Stimulated activated memory B cell treated with anti-CD40 and anti-IgM and Interleukin-4, amounts not matched to agents 10 μg/mL and 1 μg/mL and 100 μg/mL, for 72 hours (primary cell): ENCODE results near the gene PYGB.

Experiments
- ATAC-seq: fragments of 150-1000 bp; cut with Tn5 transposase; 2 replicates; pipeline ENCODE4 v1.10.0; 2021
- H3K27ac Mint-ChIP-seq: one replicate; pipeline ENCODE4 v1.8.0; 2022; ENCODE audit warnings: mild to moderate bottlenecking, mixed read lengths
- H3K27me3 Mint-ChIP-seq: one replicate; pipeline ENCODE4 v1.8.0; 2022; ENCODE audit warnings: mixed read lengths
- H3K36me3 Mint-ChIP-seq: one replicate; pipeline ENCODE4 v1.8.0; 2022; ENCODE audit warnings: mixed read lengths
- H3K4me1 Mint-ChIP-seq: one replicate; pipeline ENCODE4 v1.8.0; 2022; ENCODE audit warnings: mixed read lengths
- H3K4me3 Mint-ChIP-seq: one replicate; pipeline ENCODE4 v1.8.0; 2022; ENCODE audit warnings: mild to moderate bottlenecking, moderate library complexity, mixed read lengths
- H3K9me3 Mint-ChIP-seq: one replicate; pipeline ENCODE4 v1.8.0; 2022; ENCODE audit warnings: mixed read lengths

The PYGB gene

DNA sequence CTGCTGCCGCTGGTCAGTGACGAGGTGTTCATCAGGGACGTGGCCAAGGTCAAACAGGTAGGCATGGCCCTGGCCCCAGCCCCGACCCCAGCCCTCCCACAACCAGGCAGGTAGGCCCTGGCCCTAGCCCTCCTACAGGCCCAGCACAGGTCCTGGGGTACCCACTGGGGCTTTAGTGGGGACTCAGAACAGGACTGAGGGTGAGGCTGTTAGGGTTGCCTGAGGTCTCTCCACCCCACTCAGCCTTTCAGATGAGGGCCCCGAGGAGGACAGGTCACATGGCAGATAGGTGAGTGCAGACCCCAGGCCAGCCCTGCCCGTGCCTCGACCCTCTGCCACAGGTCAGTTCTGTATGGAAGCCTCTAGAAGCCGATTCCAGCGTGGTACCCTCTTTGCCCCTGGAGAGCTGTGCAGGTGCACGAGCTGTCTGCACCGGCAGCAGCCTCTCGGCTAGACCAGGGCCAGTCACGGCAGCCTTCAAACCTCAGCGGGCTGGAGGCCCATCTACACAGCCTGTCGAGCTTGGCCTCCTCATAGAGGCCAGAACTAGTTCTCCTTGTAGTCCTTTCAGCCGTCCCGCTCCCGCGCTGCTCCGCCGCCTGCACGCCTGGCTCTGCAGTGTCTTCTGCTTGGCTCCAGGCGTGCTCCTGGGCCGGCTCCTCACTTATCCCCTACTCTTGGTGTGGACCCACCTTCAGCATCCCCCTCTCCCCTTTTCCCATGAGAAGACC, 35.5 kb downstream of the PYGB start:
- H3K9me3 Mint-ChIP-seq, result no peaks in the 10 kb centered on the region
- H3K4me3 Mint-ChIP-seq, result no peak overlapping the region

DNA sequence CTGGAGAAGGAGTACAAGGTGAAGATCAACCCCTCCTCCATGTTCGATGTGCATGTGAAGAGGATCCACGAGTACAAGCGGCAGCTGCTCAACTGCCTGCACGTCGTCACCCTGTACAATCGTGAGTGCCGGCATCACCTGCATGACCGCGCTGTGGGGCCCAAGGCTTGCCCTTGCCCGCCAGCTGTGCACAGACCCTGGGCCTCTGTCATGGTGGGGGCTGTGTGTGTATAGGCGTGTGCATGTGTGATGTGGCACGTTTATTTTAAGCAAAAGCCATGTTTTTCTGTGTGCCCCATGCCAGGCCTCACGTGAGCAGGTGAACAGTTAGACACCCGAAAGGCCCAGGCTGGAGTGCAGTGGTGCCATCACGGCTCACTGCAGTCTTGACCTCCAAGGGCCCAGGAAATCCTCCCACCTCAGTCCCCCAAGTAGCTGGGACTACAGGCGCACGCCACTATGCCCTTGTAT, 36.3 kb downstream of the PYGB start:
- no peak overlapping the region for H3K4me3 Mint-ChIP-seq
- no peaks in the 10 kb centered on the region for H3K27me3 Mint-ChIP-seq
- no peaks in the 10 kb centered on the region for H3K9me3 Mint-ChIP-seq
- H3K27ac Mint-ChIP-seq, result no peak overlapping the region
- no peak for ATAC-seq
- H3K4me1 Mint-ChIP-seq, result peaks cover 44% of the 10 kb centered on the region
- H3K36me3 Mint-ChIP-seq, result peaks cover 70% of the 10 kb centered on the region

More for the DNA sequence above, 35.5 kb downstream of the PYGB start:
- no peak overlapping the region for H3K27ac Mint-ChIP-seq
- H3K27me3 Mint-ChIP-seq, result no peaks in the 10 kb centered on the region
- H3K36me3 Mint-ChIP-seq, result peaks cover 69% of the 10 kb centered on the region
- ATAC-seq, result no peak
- H3K4me1 Mint-ChIP-seq, result peaks cover 36% of the 10 kb centered on the region

DNA sequence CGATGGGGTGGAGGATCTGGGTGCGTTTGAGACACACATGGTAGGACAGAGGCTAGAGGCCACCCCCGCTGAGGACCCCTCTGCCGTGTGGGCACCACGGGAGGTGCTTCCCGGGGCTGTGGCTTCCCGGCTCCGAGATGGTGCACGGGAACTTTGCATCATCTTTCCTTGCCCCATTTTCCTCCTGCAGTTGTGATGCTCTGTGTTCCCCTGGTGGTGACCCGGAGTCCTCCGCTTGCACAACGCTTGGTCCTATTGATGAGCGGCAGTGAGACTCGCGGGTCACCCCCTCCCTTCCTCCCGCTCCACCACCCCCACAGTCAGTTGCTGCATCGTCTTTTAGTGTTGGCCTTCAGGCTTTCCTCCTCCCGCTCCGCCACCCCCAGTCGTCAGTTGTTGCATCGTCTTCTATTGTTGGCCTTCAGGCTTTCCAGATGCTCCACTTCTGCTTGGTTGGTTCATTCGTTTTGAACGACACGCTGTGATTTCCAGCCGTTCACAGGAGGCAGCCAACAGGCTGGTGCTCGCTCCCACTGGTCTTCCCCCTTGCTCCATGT, 37.3 kb downstream of the PYGB start:
- peaks cover 65% of the 10 kb centered on the region for H3K36me3 Mint-ChIP-seq
- no peak overlapping the region for H3K27ac Mint-ChIP-seq
- H3K27me3 Mint-ChIP-seq, result no peaks in the 10 kb centered on the region

GRCh38 chr20:25285856-25286798, 38.2 kb downstream of the PYGB start:
- ATAC-seq, result no peak
- H3K4me1 Mint-ChIP-seq, result peaks cover 33% of the 10 kb centered on the region
- H3K27ac Mint-ChIP-seq, result no peak overlapping the region
- peaks cover 73% of the 10 kb centered on the region for H3K36me3 Mint-ChIP-seq
- H3K4me3 Mint-ChIP-seq, result no peak overlapping the region
- no peaks in the 10 kb centered on the region for H3K9me3 Mint-ChIP-seq
- H3K27me3 Mint-ChIP-seq, result no peaks in the 10 kb centered on the region

More for the DNA sequence above, 37.3 kb downstream of the PYGB start:
- Mint-ChIP-seq H3K4me1 (peaks cover 42% of the 10 kb centered on the region), H3K4me3 (no peak overlapping the region), H3K9me3 (no peaks in the 10 kb centered on the region)
- ATAC-seq, result no peak

GRCh38 chr20:25286917-25287316, 39.0 kb downstream of the PYGB start:
- Mint-ChIP-seq H3K27me3 (no peaks in the 10 kb centered on the region), H3K4me1 (peaks cover 25% of the 10 kb centered on the region), H3K9me3 (no peaks in the 10 kb centered on the region), H3K4me3 (no peak overlapping the region), H3K36me3 (peaks cover 80% of the 10 kb centered on the region), H3K27ac (no peak overlapping the region)
- no peak for ATAC-seq

DNA sequence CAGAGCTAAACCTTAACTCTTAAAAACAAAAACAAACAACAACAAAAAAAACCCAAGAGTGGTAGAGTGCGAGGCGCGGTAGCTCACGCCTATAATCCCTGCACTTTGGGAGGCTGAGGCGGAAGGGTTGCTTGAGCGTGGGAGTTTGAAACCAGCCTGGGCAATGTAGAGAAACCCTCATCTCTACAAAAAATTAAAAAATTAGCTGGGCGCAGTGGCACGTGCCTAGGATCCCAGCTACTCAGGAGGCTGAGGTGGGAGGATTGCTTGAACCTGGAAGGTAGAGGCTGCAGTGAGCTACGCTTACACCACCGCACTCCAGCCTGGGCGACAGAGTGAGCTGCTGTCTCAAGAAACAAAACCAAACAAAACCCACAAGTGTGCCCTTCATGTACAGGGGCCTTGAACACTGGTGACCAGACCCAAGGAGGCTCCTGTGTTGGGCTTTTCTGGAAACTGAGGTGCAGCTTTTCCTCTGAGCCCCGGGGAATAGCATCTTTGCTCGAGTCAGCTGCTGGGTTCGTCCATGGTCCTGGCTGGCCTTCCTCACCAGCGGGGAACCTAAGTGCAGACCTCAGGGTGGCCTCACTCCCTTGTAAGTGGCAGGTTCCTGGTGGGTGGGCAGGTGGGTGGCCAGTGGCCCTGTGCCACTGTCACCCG, 39.9 kb downstream of the PYGB start:
- Mint-ChIP-seq H3K4me1 (peaks cover 16% of the 10 kb centered on the region), H3K27me3 (no peaks in the 10 kb centered on the region), H3K36me3 (peaks cover 78% of the 10 kb centered on the region), H3K4me3 (no peak overlapping the region), H3K27ac (peak overlapping the region; percentile 48), H3K9me3 (no peaks in the 10 kb centered on the region)
- no peak for ATAC-seq

- peaks cover 79% of the 10 kb centered on the region for H3K36me3 Mint-ChIP-seq
- H3K27ac Mint-ChIP-seq, result peak overlapping the region; percentile 48
- H3K4me1 Mint-ChIP-seq, result peaks cover 14% of the 10 kb centered on the region
- no peak overlapping the region for H3K4me3 Mint-ChIP-seq
- ATAC-seq, result peak; percentile 93
- no peaks in the 10 kb centered on the region for H3K27me3 Mint-ChIP-seq
- H3K9me3 Mint-ChIP-seq, result no peaks in the 10 kb centered on the region
These were observed 40.7 kb downstream of the PYGB start for GRCh38 chr20:25288291-25289181.

DNA sequence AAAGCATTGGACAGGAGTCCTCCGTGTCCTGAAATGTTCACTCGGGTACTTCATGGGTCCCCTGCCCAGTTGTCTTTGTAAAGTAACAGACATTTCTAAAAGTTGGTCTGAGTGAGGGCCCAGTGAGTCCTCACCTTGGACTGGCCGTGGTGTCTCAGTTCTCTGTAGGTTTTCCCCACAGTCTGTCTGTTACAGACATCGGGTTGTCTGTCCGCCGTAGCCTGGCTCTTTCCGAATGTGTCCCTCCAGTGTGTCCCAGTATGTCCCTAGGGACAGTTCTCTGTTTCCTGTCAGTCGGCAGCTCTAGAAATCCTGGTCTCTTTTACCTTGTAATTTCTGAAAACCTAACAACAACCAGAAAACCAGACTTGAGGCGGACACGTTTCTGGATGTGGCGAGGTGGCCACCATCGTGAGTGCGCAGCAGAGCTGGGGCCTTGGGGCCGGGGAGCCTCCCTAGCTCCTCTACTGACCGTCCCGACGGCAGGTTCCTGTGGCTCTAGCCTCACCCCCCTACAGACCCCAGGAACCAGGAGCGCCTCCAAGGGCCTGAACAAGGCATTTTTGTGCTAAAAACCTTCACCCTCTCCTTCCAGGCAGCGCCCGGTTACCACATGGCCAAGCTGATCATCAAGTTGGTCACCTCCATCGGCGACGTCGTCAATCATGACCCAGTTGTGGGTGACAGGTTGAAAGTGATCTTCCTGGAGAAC, 42.2 kb downstream of the PYGB start:
- H3K27me3 Mint-ChIP-seq, result no peaks in the 10 kb centered on the region
- H3K9me3 Mint-ChIP-seq, result no peaks in the 10 kb centered on the region
- ATAC-seq, result no peak
- H3K4me1 Mint-ChIP-seq, result peaks cover 23% of the 10 kb centered on the region
- no peak overlapping the region for H3K27ac Mint-ChIP-seq
- H3K4me3 Mint-ChIP-seq, result no peak overlapping the region
- H3K36me3 Mint-ChIP-seq, result peaks cover 72% of the 10 kb centered on the region

DNA sequence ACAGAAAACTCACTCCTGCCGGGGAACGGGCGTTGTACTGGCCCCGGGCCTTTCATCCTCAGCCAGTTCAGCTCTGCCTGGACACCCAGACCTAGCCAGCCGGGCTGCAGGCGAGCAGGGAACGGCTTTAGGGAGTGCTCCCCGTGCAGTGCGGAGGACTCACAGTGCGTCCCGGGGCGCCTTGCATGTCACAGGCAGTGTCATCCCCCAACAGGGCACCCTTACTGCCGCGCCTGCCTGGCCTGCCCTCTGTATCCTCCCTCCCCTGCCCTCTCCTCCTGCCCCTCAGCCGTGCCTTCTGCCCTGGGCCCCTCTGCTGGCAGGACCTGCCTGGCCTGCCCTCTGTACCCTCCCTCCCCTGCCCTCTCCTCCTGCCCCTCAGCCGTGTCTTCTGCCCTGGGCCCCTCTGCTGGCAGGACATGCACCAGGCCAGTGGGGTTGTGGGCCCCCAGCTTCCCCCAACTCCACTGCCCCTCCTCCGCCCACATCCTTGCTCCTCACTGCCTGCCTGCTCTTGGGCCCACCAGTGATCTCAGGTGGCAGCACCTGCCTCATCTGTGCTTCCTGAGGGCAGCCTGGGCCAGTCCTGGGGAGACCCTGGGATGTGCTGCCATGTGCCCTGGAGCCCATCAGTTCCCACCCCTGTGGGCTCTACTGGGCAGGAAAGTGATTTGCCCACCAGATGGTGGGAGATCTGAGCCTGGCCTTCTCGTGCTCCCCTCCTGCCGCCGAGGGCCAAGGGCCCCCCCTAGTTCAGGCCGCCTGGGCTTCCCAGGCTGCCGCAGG, 43.0 kb downstream of the PYGB start:
- no peak for ATAC-seq
- peaks cover 25% of the 10 kb centered on the region for H3K4me1 Mint-ChIP-seq
- H3K9me3 Mint-ChIP-seq, result no peaks in the 10 kb centered on the region
- H3K4me3 Mint-ChIP-seq, result no peak overlapping the region
- peaks cover 64% of the 10 kb centered on the region for H3K36me3 Mint-ChIP-seq
- no peak overlapping the region for H3K27ac Mint-ChIP-seq
- no peaks in the 10 kb centered on the region for H3K27me3 Mint-ChIP-seq

DNA sequence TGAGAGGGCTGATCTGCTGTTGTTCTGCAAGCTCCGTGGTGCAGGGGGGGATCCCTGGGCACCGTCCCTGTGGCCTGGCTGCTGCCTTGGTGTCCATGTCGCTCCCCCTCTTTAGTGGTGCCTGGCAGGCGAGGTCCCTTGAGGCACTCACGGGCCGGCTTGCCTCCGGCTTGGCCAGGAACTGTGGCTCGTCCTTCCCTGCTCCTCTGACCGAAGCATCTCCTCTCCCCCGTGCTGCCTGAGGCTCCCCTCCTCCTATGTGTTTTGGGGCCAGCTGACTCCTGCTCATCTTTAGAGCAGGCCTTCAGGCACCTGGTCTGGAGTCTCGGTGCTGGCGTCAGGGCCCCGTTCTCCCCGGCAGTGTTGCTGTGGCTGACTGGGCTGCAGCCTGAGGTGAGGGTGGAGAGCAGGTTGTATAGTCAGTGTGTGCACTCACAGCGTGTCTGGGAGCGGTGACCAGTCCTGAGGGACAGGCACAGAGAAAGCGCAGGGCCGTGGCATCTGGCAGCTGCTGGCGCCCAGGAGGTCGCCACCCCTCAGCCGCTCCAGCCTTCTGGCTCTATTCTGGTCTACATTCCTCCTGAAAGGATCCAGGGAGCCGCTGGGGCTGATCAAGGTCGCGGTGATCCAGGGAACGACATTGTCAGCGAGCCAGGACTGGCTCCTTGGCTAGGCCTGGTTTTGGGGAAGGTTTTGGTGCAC, 43.7 kb downstream of the PYGB start:
- Mint-ChIP-seq H3K36me3 (peaks cover 57% of the 10 kb centered on the region), H3K9me3 (no peaks in the 10 kb centered on the region), H3K4me1 (peaks cover 27% of the 10 kb centered on the region), H3K4me3 (no peak overlapping the region), H3K27me3 (no peaks in the 10 kb centered on the region), H3K27ac (no peak overlapping the region)
- no peak for ATAC-seq

GRCh38 chr20:25292176-25292891, 44.4 kb downstream of the PYGB start:
- Mint-ChIP-seq H3K27ac (no peak overlapping the region), H3K9me3 (no peaks in the 10 kb centered on the region), H3K27me3 (no peaks in the 10 kb centered on the region), H3K4me3 (no peak overlapping the region), H3K4me1 (peaks cover 35% of the 10 kb centered on the region), H3K36me3 (peaks cover 50% of the 10 kb centered on the region)
- ATAC-seq, result no peak

DNA sequence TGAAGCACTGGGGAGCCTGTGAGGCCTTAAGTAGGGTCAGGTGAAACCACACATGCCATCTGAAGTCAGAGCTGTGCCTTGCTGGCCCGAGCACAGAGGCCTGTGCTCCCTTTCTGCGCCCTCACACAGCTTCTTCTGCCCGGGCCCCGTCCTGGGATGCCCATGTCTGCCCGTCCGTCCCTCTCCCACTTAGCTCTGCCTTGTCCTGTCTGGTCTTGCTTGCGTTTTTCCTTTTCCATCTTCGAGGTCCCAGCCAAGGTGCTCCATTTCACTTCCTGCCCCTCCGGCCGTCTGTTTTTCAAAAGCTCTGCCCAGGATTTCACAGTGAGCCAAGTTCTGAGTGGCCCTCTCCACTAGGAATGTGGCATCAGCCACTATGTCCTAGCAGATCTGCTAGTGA, 45.6 kb downstream of the PYGB start:
- Mint-ChIP-seq H3K4me3 (no peak overlapping the region), H3K27me3 (no peaks in the 10 kb centered on the region), H3K27ac (no peak overlapping the region), H3K9me3 (no peaks in the 10 kb centered on the region), H3K36me3 (peaks cover 41% of the 10 kb centered on the region), H3K4me1 (peaks cover 38% of the 10 kb centered on the region)
- ATAC-seq, result no peak
